Nephron (organoid): ENCODE measurements around the gene TBCCD1.

Experiments
- H3K27ac Mint-ChIP-seq, 3 experiments: 2 replicates each; pipeline ENCODE4 v1.8.0; 2020; ENCODE audit warnings: mixed read lengths in 3 of 3, mild to moderate bottlenecking in 2 of 3, moderate library complexity in 1 of 3
- H3K27me3 Mint-ChIP-seq: 2 replicates; pipeline ENCODE4 v1.8.0; 2021; ENCODE audit warnings: low read depth, mild to moderate bottlenecking, moderate library complexity, mixed read lengths
- H3K36me3 Mint-ChIP-seq: 2 replicates; pipeline ENCODE4 v1.8.0; 2020; ENCODE audit warnings: low read depth, mixed read lengths
- H3K4me1 Mint-ChIP-seq: 2 replicates; pipeline ENCODE4 v1.8.0; 2020; ENCODE audit warnings: mixed read lengths
- H3K4me3 Mint-ChIP-seq, 3 experiments: 2 replicates each; pipeline ENCODE4 v1.8.0; 2020; ENCODE audit warnings: mild to moderate bottlenecking in 3 of 3, mixed read lengths in 3 of 3, moderate library complexity in 2 of 3
- H3K9me3 Mint-ChIP-seq: 2 replicates; pipeline ENCODE4 v1.8.0; 2020; ENCODE audit warnings: mixed read lengths
- TF ChIP-seq, protein P1 (sequence below), 3 experiments: fragments of 200-600 bp; sonication (generic); IDR thresholded peaks; one replicate each; pipeline ENCODE4 v1.5.0; 2021; ENCODE audit warnings: antibody characterized with exemption in 3 of 3; ENCODE audit not compliant: unreplicated experiment in 3 of 3

TBCCD1 gene

DNA sequence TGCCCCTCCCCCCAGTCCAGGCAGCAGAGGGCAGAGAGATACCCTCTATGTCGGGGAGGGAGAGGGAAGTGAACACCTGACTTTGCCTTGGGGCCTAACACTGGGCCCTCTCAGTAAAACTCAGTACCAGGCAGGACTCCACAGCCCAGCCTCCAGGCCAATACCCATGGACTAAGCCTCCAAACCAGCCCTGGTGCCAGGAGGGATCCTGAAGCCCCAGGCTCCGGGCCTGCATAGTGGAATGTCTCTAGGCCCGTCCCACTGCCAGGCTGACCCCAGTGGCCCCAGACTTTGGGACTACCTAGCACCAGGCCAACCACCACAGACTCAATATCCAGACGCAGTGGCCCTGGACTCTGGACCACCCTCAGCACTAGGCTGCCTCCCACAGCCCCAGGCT lies 69.5 kb downstream of the TBCCD1 start:
- TF ChIP-seq, protein P1, sequence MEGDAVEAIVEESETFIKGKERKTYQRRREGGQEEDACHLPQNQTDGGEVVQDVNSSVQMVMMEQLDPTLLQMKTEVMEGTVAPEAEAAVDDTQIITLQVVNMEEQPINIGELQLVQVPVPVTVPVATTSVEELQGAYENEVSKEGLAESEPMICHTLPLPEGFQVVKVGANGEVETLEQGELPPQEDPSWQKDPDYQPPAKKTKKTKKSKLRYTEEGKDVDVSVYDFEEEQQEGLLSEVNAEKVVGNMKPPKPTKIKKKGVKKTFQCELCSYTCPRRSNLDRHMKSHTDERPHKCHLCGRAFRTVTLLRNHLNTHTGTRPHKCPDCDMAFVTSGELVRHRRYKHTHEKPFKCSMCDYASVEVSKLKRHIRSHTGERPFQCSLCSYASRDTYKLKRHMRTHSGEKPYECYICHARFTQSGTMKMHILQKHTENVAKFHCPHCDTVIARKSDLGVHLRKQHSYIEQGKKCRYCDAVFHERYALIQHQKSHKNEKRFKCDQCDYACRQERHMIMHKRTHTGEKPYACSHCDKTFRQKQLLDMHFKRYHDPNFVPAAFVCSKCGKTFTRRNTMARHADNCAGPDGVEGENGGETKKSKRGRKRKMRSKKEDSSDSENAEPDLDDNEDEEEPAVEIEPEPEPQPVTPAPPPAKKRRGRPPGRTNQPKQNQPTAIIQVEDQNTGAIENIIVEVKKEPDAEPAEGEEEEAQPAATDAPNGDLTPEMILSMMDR (IDR thresholded peaks at IDR 0.05; ENCODE audit: unreplicated experiment in 3 of 3): no peak
- Mint-ChIP-seq H3K4me1 (peaks cover 1% of the 10 kb centered on the region), H3K27ac (no peak overlapping the region), H3K36me3 (no peaks in the 10 kb centered on the region), H3K4me3 (no peak overlapping the region), H3K27me3 (no peaks in the 10 kb centered on the region), H3K9me3 (peaks cover 18% of the 10 kb centered on the region)

DNA sequence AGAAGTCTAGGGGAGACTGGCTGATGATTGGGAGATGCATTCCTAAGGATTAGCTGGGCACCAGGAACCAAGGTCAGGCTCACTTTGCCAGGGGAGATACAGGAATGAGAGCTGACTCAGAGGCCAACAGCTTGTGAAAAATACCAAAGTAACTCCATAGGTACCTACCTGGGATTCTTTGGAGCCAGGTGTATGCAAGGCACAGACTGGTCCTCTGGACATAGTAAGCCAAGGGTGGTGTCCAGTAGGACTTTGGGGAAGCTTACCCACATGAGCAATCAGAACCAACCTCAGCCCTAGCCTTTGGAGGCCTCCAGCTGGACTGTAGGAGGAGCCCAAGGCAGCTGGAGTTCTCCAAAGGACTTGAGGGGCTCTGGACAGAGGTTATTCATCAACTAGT lies 70.5 kb downstream of the TBCCD1 start:
- TF ChIP-seq, protein P1 (IDR thresholded peaks at IDR 0.05; ENCODE audit: unreplicated experiment in 3 of 3): no peak
- peak overlapping the region in 1 of 3 experiments; percentile 86 for H3K27ac Mint-ChIP-seq
- H3K4me1 Mint-ChIP-seq: no peaks in the 10 kb centered on the region

More for the DNA sequence above, 70.5 kb downstream of the TBCCD1 start:
- H3K27me3 Mint-ChIP-seq: no peaks in the 10 kb centered on the region
- H3K36me3 Mint-ChIP-seq: no peaks in the 10 kb centered on the region
- H3K4me3 Mint-ChIP-seq: no peak overlapping the region
- H3K9me3 Mint-ChIP-seq: peaks cover 18% of the 10 kb centered on the region
